Activated CD8-positive, alpha-beta memory T cell treated with anti-CD3 and anti-CD28 coated beads for 4 hours (primary cell): ENCODE measurements around the gene NSUN6.
A peak's percentile ranks its signal among the peaks of the same experiment; 100 is the strongest.

Experiments used
- DNase-seq, 2 donors: peaks; one replicate each; pipeline ENCODE4 v3.0.0-alpha.2; 2020; ENCODE audit warnings: low read depth in 2 of 2

NSUN6 gene, protein sequence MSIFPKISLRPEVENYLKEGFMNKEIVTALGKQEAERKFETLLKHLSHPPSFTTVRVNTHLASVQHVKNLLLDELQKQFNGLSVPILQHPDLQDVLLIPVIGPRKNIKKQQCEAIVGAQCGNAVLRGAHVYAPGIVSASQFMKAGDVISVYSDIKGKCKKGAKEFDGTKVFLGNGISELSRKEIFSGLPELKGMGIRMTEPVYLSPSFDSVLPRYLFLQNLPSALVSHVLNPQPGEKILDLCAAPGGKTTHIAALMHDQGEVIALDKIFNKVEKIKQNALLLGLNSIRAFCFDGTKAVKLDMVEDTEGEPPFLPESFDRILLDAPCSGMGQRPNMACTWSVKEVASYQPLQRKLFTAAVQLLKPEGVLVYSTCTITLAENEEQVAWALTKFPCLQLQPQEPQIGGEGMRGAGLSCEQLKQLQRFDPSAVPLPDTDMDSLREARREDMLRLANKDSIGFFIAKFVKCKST

DNA sequence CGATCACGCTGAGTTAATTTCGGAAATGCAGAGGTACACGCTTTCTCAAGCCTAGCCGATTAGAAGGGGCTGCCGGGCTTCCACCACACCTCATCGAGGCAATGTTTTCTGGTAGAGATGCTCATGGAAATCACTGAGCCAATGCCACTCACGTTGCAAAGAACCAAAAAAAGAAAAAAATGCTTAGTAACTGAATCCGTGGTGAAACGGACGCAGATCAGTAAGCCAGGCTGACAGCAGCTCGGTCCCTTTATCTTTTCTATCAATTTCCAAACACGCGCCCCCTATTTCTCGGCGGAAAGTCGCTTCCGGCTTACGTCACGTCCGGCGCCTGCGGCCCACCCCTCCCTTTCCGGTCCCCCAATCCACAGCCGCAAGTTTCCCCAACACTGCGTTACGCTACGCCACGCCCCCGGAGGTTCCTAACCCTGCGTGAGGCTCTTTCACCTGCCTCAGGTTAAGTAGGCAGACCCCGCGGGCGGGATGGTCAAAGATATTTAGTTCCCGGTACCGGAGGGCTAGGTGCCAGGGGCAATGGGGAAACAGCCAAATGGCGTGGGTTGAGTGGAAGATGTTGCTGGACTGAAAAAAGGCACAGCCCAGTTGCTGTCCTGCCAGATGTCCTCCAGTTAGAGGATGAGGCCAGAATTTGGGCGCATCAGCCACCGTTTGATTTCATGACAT lies at the start of gene NSUN6:
Gene NSUN6, minus strand, starts transcription at position 264 of the 684 bp plus-strand sequence. CDS start 384 bp downstream, outside the sequence.
- peak; percentile 91 to 92 for DNase-seq

DNA sequence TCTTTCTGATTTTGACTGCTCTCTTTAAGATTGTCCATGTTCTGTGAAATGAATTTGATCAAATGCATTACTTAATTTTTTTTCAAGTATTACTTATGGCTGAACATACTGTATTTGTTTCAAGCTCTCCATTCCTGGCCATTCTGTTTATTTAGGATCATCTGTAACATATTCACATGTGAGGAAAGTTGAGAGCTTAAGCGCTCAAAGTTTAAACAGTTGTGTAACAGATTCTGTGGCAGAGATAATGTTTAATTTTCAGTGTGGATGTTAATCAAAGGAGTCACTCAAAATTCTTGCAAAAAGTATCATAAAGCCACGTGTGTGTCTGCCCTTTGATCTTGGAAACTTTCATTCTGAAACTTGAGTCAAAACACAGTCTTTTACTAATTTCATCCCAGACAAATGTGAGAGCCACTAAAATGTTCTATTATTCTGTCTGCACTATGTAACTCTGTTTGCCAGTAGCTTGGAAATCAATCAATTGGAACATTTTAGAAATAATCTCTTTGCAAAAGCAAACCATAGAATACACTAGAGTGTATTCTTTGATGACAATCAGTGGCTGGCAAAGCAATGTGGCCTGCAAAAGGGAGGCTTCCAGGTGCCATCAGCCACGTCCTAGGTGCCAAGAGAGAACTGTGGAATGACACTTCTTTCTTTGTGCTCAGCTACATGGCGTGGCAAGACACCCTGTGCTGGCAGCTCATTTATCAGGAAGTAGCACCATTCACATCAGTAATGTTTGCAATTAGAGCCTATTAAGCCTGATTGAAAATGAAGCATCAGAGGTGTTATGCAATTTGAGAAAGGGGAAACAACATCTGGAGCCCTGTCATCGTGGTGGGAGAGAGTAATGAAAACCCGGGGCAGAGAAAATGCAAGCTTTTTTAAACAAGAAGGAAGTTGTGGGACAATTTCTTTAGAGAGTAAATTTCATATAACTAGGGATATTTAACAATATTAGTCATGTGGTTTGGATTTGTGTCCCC lies 48.8 kb upstream of the NSUN6 start:
- DNase-seq: no peak

DNA sequence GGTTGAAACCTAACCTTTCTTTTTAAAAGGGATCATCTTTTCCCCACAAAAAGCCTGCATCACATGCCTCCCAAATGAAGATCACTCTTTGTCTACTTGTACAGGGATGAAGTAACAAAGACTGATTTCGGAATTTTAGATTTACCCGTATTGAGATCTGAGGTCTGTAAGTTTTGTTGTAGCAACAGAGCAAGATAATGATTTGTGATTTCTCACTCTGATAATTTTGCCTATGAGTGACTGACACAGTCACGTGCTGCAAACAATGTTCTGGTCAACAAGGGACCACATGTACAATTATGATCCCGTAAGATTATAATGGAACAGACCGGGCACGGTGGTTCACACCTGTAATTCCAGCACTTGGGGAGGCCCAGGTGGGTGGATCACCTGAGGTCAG lies 39.2 kb upstream of the NSUN6 start:
- DNase-seq: no peak

DNA sequence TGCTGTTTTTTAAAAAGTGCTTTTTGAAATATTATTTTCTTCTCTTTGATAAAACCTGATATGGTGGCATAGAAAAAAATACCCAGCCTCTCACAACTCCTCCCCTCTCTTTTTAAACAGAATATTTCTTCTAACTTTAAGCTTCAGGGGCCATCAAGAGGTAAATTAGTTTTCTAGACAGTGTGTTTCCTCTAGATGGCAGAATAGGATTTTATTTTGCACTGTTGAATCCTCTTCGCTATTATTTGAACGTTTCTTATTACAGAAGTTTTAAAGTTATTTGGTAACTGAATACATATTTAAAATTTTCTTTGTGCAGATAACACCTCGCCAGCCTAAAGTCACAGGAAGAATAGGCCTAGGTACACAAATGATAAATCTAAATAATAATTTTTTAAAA lies 38.1 kb upstream of the NSUN6 start:
- DNase-seq: no peak

DNA sequence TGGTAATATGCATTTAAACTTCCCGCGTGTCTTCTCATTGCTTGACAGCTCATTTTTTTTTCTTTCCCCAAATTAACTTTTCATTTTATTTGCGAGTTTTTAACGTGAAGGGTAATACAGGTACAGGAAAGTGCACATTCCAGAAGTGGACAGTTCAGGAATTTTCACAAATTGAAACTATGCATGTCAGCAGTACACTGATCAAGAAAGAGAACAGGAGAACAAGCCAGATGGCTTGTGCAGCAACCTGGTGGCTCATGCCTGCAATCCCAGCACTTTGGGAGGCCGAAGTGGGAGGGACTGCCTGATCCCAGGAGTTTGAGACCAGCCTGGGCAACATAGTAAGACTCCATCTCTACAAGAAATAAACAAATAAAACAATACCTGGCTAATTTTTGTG lies 36.3 kb upstream of the NSUN6 start:
- DNase-seq: no peak

DNA sequence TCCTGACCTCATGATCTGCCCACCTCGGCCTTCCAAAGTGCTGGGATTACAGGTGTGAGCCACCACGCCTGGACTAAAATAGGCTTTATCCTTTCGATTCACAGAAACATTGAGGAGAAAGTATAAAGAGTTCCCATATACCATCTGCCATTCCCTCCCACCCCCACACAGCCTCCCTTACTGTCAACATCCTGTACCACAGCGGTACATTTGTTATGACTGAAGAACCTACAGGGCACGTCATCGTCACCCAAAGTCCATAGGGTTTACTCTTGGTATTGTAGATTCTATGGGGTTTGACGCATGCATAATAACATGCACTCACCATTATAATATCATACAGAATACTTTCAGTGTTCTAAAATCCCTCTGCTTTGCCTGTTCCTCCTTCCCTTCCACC lies 35.8 kb upstream of the NSUN6 start:
- no peak for DNase-seq

DNA sequence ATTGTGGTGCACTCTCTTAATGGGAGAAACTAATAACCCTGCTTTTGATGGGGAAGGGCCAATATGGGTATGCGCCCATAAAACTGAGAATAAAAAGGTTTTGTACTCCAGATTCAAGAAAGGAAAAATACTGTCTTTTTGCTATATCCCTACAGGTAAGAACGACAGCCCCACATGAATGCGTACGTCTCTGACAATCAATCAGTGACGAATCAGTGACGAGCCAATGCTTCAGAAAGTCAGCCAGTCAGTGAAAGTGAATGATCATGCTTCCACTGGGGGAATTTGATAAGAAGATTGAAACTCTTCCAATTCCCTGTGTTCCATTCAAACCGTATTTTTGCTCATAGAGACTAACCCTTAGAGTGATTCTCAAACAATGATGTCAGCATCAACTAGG lies 34.2 kb upstream of the NSUN6 start:
- no peak for DNase-seq

DNA sequence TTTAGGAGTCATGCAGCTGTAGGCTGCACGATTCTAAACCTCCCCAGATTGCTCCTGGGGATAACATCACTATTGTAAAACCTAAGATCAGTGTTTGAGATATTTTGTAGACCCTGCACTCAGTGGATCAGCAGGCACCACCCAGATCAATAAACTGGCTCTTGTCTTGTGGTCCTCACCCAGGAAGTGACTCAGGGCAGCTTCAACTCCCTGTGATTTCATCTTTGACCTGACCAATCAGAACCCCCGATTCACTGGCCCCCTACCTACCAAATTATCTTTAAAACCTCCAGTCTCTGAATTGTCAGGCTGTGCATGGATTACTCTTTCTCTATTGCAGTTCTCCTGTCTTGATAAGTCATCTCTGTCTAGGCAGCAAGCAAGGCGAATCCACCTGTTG lies 33.6 kb upstream of the NSUN6 start:
- no peak for DNase-seq

DNA sequence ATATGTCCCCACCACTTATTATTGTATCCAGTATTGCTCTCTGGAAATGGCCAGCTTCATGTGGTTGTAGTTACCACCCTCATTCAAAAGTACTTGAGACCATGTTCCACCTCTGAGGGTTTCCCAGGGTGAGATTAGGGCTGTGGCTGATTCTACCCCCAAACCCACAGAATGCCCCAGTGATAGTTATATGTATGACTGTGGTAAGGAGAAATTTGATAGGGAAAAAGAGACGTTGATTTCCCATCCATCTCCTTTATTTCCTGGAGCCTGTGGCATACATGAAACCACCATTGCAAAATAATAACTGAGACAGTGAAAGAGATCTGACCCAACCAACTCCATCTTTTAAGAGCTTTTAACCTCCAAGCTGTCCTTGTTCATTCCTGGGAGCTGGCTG lies 33.0 kb upstream of the NSUN6 start:
- DNase-seq: no peak

DNA sequence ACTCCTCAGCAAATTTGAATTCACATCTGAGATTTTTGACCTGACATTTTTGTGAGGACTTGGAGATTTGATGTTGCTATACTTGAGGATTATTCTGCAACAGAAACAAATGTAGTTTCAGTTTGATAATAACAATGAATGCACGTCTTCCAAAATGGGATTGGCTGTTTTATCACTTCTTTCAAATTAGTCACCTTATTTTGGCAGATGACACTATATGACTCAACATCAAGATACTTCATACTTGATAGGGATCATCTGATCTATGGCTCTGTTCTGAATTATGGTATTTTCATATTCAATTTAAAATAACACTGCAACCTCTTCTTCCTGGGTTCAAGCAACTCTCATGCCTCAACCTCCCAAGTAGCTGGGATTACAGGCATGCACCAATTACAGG lies 32.0 kb upstream of the NSUN6 start:
- DNase-seq: no peak

DNA sequence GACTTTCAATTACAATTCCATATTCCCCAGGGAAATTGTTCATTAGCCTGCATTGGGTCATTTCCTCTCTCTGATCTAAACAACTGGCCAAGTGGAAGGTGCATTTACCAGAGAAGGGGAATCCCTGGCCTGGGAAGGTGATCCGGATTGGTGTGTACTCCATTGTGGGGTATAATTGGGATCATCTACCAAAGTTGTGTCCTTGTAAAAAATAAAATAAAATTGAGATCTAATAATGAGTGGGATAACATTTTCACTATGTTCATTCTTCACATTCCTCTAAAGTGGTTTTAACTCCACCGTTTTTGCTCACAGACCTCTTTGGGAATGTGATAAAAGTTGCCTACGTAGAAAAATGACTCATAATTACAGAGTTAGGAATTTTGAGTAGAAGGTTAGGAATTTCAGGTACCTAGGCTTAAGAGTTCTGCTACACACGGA lies 30.6 kb upstream of the NSUN6 start:
- no peak for DNase-seq

DNA sequence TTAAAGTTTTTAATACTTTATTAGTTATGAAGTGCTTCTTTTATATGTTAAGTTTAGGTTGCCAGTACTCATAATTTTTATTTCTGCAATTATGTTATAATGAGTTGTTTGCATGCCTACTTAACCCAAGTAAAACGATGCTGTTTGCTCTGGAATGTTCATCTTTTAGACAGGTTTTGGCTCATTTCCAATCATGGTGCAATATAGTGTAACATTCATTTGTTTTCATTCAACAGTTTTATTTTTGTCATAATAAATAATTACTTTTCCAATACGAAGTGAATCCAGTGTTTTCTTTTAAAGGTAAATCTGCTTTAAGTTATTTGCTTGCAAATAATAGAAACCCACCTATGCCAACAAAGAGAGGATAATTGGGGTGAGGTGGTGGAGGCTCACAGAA lies 30.0 kb upstream of the NSUN6 start:
- no peak for DNase-seq

DNA sequence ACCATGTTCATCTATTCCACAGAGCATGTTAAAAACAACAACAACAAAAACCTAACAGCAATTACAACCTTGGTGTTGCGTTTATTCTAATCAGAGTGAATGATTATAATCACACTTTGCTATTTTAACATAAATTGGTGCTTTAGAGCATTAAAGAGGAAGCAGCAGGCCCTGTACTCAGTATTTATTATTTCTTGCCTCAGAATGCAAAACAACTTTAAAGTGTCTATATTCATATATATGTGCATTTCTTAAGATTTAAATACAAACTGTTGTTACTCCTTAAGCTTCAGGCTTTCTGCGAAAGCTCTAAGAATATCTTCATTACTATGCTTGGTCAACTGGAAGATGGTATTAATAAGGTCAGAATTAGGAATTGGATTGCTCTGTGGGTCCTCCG lies 29.4 kb upstream of the NSUN6 start:
- DNase-seq: no peak

DNA sequence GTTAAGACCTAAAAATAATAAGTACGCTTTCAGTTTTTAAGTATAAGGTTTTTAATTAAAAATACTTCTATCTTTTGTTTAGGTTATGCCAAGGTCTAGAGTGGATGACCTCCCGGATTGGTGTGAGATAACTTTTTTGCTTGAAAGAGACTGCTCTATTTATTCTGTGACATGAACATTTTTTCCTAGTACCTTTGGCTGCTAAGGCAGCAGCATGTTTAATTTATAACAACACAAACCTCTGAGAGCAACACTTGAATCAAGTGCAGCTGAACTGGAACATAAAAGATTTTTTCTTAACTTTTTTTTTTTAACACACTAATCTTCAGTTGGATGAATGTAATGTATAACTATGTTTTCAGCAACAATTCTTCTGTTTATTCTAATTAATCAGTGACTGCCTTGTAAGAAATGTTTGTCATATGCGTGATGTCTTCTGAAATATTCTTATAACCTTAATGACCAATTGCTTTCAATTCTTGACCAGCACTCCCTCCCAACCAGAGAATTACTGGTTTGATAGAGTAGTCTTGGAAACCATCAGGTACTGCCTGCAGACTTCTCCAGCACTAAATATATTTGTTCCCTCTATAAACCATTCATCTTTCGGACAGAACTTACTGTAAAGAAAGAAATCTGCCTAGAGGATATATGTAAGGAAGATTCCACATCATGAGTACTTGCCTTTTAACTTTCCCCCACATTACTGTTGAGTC lies 23.9 kb upstream of the NSUN6 start:
- no peak for DNase-seq

DNA sequence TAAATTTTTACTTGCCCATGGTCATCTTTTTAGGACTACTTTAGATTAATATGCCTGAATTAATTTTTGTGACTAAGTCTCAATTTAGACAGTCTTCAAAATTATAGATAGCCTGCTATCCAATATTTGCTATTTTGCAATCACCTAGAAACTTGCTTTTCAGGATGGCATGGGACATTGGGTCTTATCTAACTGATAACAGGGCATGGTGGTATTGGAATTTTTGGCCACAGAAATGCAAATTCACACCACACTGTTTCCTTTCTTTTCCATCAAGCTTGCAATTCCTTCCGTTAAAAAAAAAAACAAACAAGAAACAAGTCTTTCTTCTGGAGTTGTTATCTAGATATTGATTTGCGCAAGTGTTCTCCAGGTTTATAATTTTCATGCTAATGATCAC lies 16.6 kb upstream of the NSUN6 start:
- no peak for DNase-seq

DNA sequence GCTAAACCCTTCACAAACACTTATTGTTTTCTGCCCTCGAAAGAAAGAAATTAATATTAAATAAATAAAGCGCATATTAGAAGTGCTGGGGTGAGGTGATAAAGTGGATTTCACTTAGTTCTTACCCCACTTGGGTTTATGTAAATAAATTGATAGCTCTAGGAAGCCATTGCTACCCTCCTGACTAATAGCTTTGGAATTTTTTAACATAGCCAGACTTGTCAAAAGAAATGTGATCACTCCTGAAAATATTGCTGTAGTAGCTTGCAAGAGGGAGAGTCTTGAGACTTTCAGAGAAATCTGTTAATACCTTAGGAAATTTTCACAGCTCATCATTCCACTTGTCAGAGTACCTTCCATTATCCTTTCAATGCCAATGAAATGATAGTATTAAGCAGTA lies 15.4 kb upstream of the NSUN6 start:
- no peak for DNase-seq

DNA sequence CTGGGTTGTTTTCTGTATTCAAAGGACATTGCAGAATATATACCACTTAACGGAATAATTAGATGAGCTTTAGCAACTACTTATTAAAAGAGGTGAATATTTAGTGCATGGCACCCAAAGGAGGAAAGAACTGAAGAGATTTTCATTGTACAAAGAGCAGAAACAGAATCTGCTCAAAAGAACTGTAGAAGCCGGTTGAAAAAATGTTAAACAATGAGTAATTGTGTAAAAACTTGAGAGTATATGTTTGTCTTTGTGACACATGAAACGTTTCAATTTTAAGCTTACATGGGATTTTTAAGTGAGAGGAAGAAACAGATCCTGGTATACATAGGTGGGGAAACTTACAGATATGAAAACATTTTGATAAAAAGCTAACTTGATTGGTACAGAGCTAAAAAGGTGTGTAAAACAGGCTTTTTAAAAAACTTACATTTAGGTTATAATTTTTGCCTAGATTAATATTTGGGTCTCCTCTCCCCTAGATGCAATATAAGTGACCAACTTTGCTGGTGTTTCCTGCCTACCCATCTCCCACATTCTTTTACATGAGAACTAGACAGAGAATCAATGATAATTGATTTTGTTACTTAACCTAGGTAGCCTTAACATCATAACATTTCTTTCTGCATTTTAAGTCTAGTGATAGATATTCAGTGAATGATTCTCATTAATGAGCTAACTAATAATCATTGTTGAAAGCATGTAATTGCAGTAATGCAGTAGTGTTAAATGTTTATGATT lies 14.6 kb upstream of the NSUN6 start:
- DNase-seq: no peak

DNA sequence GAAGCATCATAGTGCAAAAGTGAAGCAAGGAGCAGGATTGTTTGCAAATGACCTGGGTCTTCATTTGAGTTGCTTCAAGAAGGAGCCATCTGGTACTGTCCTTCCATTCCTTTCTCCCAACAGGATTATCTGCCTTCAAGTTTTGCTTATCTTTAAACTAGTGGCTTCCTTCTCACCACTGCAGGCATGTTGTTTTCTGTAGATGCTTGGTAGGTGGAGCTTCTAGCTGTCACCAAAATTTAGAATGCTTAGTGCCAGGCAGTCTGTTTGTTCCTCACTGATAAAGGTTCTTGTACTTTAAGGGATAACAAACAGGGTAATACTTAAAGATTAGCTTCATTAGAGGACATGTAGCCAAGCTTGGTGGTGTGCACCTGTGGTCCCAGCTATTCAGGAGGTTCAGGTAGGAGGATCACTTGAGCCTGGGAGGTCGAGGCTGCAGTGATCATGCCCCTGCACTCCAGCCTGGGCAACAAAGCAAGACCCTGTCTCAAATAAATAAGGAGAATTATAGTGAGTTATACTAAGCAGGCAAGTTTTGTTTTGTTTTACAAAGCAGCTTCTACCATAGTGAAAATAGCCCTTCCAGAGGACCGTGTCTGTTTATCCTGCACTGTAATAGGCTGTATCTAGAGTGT lies 13.6 kb upstream of the NSUN6 start:
- DNase-seq: no peak

DNA sequence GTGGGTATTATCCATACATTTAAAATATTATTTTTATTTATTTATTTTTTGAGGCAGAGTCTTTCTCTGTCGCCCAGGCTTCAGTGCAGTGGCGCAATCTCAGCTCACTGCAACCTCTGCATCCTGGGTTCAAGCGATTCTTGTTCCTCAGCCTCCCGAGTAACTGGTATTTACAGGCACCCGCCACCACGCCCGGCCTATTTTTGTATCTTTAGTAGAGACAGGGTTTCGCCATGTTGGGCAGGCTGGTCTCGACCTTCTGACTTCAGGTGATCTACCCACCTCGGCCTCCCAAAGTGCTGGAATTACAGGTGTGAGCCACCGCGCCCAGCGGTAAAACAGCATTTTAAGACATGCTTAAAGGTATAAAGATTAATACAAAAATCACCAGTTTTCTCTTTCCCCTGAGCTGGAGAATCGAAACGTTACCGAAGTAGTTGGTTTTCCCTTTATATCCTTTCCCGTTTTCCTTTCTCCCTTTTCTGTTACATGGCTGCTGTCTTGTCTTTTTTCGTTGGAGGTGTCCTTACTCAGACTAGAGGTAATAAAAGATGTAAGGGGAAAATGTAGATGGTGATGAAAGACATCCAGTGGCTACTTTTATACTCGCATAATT lies 9.5 kb upstream of the NSUN6 start:
- DNase-seq: no peak
